CD4-positive, alpha-beta T cell treated with Interleukin-6 for 4 hours (primary cell): ENCODE measurements around the gene GSTM4.
A peak's percentile ranks its signal among the peaks of the same experiment; 100 is the strongest.

Source experiments
- DNase-seq: peaks from one replicate; pipeline ENCODE4 v3.0.0-alpha.2; 2020; ENCODE audit warnings: mixed read lengths

The GSTM4 gene

GRCh38 chr1:109625176-109625575 lies 30.7 kb upstream of the GSTM4 start:
- DNase-seq = no peak

- DNase-seq = no peak
Measured at GRCh38 chr1:109625601-109626560, 30.0 kb upstream of the GSTM4 start.

GRCh38 chr1:109626682-109627408 lies 29.1 kb upstream of the GSTM4 start:
- DNase-seq = no peak

DNA sequence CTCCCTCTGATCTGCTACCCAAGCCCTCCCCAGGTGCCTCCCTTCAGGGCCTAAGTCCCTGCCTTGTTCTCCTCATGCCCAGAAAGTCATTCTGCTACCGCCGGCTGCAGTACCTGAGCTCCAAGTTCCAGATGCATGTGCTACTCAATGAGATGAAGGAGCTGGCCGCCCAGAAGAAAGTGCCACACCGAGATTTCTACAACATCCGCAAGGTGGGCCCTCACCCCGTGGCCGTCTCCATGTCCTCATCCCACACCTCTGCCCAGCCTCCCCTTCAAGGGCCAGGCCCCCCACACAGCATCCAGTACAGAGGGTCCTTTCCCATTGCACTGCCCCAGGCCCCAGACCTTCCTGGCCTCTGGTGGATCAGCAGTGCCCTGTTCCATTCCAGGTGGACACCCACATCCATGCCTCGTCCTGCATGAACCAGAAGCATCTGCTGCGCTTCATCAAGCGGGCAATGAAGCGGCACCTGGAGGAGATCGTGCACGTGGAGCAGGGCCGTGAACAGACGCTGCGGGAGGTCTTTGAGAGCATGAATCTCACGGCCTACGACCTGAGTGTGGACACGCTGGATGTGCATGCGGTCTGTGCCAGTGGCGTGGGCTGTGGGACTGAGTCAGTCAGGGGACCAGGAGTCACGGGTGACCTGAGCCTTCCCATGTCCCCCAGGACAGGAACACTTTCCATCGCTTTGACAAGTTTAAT lies 28.1 kb upstream of the GSTM4 start:
- DNase-seq = no peak

- DNase-seq = no peak
Measured at GRCh38 chr1:109628540-109629321, 27.2 kb upstream of the GSTM4 start.

DNA sequence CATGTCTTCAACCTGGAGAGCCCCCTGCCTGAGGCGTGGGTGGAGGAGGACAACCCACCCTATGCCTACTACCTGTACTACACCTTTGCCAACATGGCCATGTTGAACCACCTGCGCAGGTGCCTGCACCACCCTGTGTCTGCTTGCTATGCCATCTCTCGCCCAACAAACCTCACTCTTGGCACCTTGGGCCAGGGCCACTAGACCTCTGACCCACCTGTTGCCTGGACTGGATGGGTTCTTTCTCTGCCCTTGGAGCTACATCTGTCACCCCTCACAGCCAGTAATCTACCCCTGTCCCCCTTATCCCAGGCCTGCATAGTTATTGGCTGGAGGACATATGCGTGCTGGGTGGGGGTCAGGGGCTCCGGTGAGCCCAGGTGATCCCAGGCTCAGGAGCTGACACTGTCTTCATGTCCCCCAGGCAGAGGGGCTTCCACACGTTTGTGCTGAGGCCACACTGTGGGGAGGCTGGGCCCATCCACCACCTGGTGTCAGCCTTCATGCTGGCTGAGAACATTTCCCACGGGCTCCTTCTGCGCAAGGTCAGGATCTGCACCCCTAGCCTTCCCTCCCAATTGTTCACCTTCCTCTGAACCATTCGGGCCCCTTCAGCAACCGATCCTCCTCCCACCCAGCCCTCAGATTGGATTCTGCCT lies 26.4 kb upstream of the GSTM4 start:
- DNase-seq = no peak

DNA sequence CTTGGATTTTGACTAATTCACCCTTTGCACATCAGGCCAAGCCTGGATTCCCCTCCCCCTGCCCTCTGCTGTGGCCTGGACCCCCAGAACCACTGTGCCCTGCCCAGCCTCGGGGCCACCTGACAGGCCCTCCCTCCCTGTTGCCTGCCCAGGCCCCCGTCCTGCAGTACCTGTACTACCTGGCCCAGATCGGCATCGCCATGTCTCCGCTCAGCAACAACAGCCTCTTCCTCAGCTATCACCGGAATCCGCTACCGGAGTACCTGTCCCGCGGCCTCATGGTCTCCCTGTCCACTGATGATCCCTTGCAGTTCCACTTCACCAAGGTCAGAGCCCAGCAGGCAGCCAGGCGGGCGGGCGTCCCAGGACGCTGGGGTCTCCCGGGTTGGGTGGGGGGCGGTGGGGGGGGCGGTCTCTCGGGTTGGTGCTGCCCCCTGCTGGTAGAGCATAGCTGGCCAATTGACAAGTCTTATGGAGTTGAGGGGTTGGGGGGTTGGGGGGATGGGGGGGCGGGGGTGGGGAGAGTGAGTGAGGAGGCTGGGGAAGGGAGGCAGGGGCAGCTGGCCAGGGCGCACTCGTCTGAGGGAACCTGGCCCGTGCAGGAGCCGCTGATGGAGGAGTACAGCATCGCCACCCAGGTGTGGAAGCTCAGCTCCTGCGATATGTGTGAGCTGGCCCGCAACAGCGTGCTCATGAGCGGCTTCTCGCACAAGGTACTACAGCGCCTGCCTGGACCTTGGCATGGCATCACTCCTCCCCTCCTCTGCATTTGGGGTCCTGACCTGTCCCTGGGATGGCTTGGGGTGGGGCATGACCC lies 25.6 kb upstream of the GSTM4 start:
- DNase-seq = peak; percentile 65

- no peak for DNase-seq
Measured at GRCh38 chr1:109630898-109631512, 24.9 kb upstream of the GSTM4 start.

- no peak for DNase-seq
Measured at GRCh38 chr1:109631513-109632505, 24.1 kb upstream of the GSTM4 start.

DNA sequence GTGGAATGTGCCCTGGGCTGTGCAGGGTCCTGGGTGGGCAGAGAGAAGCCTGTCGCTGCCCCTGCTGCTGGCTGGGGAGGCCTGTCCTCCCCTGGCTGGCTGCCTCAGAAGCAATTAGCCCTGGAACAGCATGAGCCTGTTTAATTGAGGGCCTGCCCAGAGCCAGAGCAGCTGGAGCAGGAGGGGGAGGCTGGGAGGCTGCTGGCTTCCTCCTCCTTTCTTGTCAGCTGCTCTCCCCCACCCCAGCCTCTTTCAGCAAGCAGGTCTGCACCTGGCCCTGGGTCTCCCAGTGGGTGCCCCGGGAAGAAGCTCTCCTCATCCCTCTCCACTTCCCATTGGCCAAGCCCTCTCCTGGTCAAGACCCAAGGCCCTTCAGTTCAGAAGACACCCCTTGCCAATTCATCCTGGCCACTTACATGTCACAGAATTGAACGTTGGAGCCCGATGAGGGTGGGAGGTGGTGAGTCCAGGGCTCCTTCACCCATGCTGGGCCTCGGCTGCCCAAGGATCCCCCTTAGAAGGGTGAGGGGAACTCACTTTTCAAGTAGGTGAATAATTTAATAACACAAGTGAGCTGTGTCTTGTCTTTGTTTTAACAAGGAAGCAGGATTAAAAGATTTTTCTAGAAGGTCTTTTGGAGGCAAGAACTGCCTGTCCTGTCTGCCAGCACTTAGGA lies 23.1 kb upstream of the GSTM4 start:
- no peak for DNase-seq

GRCh38 chr1:109634292-109634691 lies 21.6 kb upstream of the GSTM4 start:
- DNase-seq = no peak

DNA sequence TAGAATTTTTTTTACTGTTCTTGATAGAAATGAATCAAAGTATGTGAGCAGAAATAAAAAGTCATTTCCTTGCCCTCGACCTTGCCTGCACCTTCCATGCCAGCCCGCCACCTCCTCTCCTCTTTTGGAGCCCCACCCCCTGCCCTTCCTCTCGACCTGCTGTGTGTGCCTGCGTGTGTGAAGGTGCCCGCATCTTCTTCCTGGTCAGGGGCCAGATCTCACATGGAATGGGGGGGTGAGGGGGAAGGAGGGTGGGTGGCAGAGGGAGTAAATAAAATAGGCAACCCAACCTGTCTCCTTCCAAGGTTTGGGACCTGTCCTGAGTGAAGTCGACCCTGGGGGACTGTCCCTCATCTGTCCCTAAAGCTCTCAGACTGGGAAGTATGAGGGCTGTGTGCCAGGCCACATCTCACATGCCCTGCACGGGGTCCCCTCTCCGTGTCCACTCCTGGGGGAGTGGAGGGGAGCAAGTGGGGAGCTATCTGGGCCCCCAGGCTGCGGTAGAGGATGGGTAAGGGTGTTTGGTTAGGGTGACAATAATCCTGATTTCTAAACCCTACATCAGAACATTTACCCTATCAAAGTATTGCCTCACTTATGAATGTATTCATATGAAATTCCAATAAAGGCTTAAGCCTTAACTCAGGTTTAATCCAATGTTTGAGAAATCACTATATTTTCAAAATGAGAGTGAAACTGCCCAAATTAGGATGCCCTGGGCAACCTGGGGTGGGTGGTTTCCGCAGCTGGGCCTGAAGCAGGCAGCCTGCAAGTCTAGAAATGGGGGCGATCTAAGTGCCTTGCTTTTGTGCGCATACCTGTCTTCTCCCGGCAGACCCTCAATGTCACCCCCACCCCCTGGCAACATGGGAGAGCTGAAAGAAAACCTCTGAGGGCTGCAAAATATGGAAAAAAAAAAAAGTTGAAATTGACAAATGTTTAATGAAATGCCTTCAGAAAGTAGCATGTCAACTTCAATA lies 20.8 kb upstream of the GSTM4 start:
- DNase-seq = peak; percentile 55

DNA sequence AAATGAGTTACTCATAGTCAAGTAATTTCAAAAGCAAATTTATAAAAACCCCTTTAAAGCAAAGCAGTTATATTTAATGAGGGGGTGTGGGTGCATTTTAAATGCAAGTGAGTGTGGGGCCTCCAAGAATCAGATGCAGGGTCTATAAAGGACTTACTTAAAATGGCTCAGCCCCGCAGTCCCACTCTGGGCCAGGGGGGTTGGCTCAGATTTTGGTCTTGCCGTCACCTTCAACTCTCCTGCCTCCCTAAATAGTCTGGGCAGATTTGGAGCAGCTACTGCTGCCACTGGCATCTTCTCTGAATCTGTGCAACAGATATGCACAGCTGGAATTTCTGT lies 20.1 kb upstream of the GSTM4 start:
- no peak for DNase-seq

DNA sequence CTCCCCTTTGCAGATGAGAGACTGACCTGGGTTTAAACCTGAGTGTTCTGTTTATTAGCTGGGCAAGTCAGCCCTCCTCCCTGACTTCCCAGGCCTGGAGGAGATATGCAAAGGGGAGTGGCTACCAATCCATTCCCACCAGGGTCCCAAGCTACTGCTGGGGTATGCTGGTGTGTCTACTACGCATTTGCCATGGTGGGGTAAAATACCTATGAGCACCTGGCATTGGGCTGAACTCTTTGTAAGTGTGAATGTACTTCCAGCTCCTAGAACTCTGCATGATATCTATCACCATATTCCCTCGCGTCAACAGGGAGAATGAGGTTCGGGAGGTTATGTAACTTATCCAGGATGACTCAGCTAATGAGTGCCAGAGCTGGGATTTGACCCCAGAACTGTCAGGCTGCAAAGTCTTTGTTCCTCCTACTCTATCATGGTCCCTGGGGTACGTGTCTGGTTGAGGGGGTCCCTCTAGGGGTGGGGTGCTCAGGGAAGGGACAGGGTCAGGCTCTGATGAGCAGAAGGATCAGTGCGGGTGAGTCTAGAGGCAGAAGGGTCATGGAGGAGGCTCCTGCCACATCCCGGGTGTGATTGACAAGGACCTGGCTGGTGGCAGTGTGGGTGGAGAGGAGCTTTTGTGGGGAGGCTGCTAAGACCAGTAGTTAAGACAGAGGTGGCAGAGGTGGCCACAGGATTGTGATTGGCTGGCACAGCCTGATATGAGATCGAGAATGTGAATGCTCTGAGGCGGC lies 19.5 kb upstream of the GSTM4 start:
- DNase-seq = no peak

DNA sequence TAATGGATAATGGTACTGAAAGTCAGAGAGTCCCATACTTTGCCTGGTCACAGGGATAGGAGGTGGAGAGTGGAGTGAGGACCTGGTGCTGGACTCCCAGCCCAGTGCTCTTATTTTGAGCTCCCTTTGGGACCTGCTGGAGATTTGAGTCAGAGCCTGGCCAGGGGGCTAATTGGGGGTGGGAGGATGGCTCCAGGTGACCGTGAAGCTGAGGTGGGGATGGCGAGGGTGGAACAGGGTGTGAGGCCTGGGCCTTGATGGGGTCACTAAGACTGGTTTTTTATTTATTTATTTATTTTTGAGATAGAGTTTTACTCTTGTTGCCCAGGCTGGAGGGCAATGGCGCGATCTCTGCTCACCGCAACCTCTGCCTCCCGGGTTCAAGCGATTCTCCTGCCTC lies 18.5 kb upstream of the GSTM4 start:
- DNase-seq = no peak

DNA sequence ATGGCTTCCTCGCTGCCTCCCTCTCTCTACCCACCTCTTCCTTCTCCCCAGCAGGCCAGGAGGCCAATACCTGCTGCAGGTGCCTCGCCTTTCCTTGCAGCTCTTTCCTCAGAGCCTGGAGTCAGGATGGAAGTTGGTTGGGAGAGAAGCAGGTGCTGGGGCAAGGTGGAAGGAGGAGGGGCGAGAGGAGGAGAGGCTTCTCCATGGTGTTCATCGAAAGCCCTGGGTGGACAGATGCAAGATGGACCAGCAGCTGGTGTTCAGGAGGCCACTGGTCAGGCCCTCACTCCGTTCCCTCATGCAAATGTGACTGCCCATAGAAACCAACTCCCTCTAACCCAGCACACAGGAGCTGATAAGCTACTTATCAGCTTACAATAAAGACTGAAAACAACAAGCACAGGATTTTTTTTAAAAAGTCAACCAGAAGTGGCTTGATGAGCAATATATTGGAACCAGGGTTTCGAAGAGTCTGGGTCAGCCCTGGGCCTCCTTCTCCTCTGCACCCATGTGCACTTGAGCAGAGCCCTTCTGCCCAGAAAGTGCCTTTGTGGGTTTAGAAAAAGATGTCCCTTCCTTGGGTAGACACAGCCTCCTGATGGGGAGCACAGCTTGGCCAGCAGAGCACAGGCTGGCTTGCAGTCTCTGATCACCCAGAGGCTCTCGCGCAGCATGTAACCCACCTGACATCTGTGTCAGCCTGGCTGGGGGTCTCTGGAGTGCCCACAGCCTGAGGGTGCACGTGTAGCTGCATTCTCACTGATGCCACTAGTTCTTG lies 16.6 kb upstream of the GSTM4 start:
- no peak for DNase-seq
